RCC 7860 (cell line): ENCODE data around the gene ARID5A.
"Not testable (repeated sequence)": the region's sequence is repeated elsewhere in the genome, so short reads cannot be mapped to it uniquely, and the experiment has no call there.

ENCODE experiments used
- DNase-seq: peaks from one replicate; pipeline ENCODE4 v3.0.0-alpha.2; 2015; ENCODE audit warnings: low spot score
- FAIRE-seq: peaks from 2 replicates; lab custom pipeline; 2012; peaks lifted over from hg19 to GRCh38; lab: Jason Lieb, UNC

Gene ARID5A

GRCh38 chr2:96536445-96537065 is at the start of gene ARID5A:
Gene ARID5A (plus strand): TSS chr2:96536752. CDS start chr2:96536827, 75 bp downstream.
- FAIRE-seq, result no peak
- DNase-seq, result peak; percentile 59

GRCh38 chr2:96489261-96489660 is 47.3 kb upstream of the ARID5A start:
- no peak for DNase-seq
- no peak for FAIRE-seq

GRCh38 chr2:96489663-96490062 is 46.9 kb upstream of the ARID5A start:
- DNase-seq, result no peak
- no peak for FAIRE-seq

- FAIRE-seq, result no peak
Measured at GRCh38 chr2:96491860-96492497, 44.6 kb upstream of the ARID5A start.

GRCh38 chr2:96493072-96493471 is 43.5 kb upstream of the ARID5A start:
- DNase-seq, result peak; percentile 93

More at GRCh38 chr2:96491860-96492497, 44.6 kb upstream of the ARID5A start:
- no peak for DNase-seq

GRCh38 chr2:96494188-96494587 is 42.4 kb upstream of the ARID5A start:
- DNase-seq (no peak), FAIRE-seq (no peak)

More at GRCh38 chr2:96493072-96493471, 43.5 kb upstream of the ARID5A start:
- peak; percentile 97 for FAIRE-seq

GRCh38 chr2:96495982-96496629 is 40.4 kb upstream of the ARID5A start:
- DNase-seq (no peak), FAIRE-seq (no peak)

GRCh38 chr2:96498021-96498431 is 38.5 kb upstream of the ARID5A start:
- DNase-seq (no peak), FAIRE-seq (no peak)

- DNase-seq, FAIRE-seq: not testable (repeated sequence)
Measured at GRCh38 chr2:96498611-96499010, 37.9 kb upstream of the ARID5A start.

- no peak for DNase-seq
- no peak for FAIRE-seq
Measured at GRCh38 chr2:96499061-96499960, 37.2 kb upstream of the ARID5A start.

- FAIRE-seq, result no peak
Measured at GRCh38 chr2:96500385-96501066, 36.0 kb upstream of the ARID5A start.

GRCh38 chr2:96501471-96501874 is 35.1 kb upstream of the ARID5A start:
- FAIRE-seq, result no peak

More at GRCh38 chr2:96500385-96501066, 36.0 kb upstream of the ARID5A start:
- DNase-seq, result no peak

GRCh38 chr2:96501886-96502810 is 34.4 kb upstream of the ARID5A start:
- FAIRE-seq (no peak), DNase-seq (no peak)

More at GRCh38 chr2:96501471-96501874, 35.1 kb upstream of the ARID5A start:
- DNase-seq, result no peak

- FAIRE-seq (no peak), DNase-seq (peak; percentile 16)
Measured at GRCh38 chr2:96502891-96503636, 33.5 kb upstream of the ARID5A start.

- no peak for FAIRE-seq
- no peak for DNase-seq
Measured at GRCh38 chr2:96503637-96504243, 32.8 kb upstream of the ARID5A start.

GRCh38 chr2:96505231-96505889 is 31.2 kb upstream of the ARID5A start, which contains the start of gene NEURL3:
Gene NEURL3 (minus strand): TSS chr2:96505357. CDS start chr2:96505286, 71 bp downstream.
- DNase-seq, result peak; percentile 95
- peak; percentile 96 for FAIRE-seq
